Measurements from ENCODE around the gene GHR.
"Not testable (repeated sequence)": the region's sequence is repeated elsewhere in the genome, so short reads cannot be mapped to it uniquely, and the experiment has no call there.

The GHR gene

DNA sequence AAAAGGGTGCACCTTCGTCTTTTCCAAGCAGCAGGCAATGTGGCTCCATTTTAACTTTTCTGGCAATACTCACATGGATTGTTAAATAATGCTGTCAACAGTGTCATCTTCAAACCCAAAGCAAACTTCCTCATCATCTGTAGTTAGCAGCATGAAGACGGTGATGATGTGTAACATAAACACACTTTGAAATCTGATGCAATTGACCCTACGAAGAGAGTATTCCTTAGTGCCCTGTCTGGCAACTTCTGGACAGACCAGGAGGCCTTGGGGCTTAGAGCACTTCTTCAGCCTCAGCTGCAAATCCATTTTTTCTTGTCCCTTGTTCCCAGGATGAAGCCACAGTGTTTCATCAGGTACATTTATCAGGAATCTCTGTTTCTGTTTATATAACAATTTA lies 149.1 kb downstream of the GHR start:
- DNase-seq, result no peak

DNA sequence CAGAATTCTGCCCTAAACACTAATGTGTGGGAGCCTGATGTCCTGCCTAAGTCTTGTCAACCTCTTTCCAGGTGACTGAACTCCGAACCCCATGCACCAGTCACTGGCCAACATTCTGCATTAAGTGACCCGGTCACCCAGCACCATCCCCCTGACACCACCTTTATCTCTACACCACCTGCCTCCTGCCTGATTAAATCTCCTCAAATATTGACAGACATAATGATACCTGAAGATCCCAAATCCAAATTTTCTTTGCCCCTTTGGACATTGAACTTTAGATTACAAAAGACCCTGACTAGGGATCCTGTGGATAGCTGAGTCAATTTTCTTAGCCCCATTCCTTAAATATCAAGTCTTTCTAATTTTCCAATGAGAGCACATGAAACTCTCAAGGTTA lies 150.1 kb downstream of the GHR start:
- no peak for DNase-seq

DNA sequence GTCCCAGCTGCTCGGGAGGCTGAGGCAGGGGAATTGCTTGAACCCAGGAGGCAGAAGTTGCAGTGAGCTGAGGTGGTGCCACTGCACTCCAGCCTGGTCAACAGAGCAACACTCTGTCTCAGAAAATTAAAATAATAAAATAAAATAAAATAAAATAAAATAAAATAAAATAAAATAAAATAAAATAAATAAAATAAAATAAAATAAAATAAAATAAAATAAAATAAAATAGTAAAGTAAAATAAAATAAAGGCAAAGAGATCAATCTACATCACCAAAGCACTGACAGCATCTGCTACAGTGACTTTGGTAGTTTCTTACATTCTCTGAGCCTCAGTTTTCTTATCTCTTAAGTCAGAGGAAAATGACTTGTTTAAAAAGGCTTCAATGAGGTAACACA lies 152.7 kb downstream of the GHR start:
- DNase-seq, result not testable (repeated sequence)

DNA sequence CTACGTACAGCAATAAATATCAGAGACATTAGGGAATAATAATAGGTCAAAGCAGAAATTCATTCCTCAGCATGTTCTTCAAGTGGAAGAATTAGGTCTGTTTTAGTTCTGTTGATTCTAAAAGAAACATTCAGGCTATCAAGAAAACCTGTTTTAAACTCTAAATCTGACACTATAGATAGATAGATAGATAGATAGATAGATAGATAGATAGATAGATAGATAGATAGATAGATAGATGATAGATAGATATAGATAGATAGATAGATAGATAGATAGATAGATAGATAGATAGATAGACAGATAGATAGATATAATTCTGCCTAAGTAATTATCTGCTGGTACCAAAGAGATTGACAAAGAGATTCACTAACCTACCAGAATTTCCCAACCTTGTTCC lies 155.7 kb downstream of the GHR start:
- not testable (repeated sequence) for DNase-seq

DNA sequence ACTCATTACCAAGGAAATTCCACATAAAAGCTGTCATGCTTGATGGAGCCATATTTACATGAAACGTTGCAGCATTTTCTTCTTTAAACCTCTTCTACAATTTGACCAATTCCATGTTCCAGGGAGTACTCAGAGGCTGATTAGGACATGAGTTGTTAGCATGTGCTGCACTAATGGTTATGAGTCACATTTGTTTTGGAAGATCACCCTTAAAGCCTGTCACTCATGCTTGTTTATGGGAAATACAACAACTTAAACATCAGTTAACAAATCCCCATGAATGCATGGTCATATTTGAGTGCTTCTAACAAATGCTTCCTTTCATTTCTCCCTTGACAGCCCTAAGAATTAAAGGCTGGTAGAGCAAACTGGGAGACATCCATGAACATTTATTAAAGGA lies 156.1 kb downstream of the GHR start:
- DNase-seq, result no peak

DNA sequence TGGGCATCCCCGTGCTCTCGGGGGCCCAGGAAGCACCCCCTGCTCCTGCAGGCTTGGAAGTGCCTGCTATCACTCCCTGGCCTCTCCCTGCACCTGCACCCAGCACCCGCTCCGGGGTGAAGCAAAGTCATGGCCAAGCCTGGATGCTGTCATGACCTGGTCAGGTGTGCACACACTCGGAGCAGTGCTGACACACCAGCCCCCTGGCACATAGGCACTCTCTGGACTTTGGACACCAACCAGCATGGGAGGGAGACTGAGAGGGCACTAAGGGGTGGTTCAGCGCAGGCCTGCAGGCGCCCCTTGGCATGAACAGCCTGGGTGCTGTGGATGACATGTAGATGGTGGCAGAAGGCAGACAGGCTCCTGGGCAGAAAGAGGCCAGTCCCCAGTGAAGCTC lies 158.6 kb downstream of the GHR start:
- no peak for DNase-seq

DNA sequence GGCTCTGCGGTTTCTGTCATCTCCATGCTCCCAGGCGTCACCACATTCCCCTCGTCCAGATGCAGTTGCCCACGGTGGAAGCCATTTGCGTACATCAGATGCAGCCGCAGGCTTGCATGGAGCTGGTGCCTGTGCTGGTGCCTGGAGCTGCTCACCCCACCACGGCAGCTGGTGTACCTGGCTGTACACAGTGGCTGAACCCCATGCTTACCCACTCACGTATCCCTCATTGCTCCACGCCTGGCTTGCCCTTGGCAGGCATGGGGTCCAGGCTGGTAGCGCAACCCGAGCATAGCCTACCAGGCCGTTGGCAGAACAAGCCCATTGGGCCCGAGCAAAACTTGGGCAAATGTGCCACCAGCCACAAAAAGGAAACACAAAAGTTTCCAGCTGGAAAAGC lies 159.5 kb downstream of the GHR start:
- DNase-seq, result no peak

DNA sequence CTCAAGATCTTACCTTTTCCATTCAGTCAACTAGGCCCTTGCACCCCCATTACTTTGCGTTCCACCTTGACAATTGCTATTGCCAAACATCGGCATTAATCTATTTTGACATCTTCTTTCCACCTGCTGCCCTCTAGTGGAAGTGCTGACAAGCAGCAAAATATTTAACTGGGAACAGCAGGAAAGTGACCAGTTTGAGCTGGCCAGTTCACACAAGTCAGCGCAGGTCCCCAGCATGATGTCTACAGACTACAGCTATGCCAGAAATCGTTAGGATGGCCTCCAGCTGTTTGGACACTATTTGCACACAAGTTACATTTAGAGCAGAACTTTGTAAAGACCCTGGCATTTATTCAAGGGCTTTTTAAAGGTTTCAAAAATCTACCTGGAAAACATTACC lies 160.1 kb downstream of the GHR start:
- no peak for DNase-seq

DNA sequence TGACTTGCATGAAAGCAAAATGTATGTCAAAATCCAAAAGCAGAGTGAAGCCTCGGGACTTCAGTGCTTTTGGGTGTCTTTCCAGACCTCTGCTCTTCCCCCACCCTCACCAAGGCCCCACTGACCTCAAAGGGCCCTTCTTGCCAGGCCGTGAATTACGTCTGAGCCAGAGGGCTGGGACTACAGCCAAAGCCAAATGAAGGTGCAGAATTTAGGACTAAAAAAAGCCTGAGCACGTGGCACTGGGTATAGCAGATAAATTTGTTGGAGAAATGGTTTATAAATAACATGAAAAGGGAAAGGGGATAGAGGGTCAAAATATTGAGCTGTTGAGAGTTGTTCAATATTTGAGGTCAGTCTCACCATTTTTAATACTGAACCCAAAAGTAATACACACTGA lies 163.4 kb downstream of the GHR start:
- DNase-seq, result no peak

DNA sequence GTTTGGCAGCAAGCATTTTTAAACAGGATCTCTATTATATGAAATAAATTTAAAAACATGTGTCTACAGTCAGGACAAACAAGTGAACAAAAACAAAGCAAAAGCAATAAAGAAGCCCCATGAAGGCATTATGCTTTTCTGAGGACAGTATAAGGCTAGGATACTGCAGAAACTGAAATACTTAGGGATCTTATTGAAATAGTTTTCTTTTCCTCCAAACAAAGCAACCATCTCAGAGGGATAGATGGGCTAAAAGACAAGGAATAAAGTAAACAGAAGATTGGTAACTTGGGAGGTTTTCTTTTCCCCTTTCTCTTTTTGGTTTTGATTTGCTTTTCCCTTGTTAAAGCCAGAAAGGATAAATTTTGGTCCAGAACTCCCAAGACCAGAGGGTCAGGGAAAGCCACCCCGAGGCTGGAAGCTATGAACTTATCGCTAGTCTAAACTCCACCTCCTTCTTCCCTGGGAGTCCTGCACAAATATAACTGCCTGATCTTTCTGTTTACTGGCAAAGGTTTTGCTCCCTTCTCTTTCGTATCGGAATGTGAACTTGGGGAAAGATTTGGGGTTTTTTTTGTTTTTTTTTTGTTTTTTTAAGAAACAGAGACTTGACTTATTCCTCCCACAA lies 164.0 kb downstream of the GHR start:
- DNase-seq, result no peak

DNA sequence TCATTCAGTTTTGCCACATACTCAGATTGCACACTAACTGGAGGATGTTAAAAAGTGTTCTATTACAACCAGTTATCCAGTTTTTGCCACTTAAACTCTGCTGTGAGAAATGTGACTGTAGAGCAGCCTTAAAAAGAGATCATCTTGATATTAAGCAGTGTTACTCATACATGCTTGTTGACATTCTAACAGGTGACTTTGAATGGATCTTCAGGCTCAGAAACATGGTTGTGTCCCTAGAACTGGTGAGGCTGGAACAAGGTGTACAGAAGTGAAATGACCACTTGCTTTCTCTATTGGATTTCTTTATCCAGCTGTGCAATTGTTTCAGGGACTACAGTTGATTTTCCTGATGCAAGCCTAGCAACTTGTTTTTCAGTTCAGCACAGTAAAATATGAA lies 167.3 kb downstream of the GHR start:
- no peak for DNase-seq

DNA sequence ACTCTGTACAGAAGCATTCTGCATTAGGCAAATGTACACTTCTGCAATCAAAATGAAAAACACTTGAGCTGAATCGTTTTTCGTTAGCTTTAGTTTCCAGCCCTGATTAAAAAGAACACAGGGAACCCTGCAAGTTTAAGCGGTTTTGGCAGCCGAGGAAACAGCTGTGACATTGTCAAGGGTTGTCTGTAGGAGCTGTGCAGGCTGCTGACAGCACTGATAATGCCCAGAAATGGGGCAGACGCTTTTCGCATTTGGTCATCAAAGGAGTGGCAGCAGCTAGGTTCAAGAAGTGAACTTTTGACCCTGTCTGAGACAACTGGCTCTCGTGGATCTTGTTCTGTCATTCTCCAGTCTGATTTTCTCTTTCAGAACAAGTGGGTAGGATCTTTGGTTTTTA lies 167.8 kb downstream of the GHR start:
- no peak for DNase-seq

DNA sequence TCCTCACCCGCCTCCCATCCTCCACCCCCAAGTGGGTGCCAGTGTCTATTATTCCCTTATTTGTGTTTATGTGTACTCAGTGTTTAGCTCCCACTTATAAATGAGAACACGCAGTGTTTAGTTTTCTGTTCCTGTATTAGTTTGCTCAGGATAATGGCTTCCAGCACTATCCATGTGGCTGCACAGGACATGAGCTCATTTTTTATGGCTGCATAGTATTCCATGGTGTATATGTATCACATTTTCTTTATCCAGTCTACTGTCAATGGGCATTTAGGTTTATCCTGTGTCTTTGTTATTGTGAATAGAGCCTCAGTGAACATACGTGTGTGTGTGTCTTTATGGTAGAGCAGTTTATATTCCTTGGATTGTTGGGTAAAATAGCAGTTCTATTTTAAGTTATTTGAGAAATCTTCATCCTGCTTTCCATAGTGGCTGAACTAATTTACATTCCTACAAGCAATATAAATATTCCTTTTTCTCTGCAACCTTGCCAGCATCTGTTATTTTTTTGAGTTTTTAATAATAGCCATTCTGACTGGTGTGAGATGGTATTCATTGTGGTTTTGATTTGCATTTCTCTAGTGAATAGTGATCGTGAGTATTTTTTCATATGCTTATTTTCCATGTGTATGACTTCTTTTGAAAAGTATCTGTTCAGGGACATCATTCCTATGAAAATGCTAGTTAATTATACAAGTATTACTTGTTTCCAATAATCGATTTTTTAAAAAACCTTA lies 169.3 kb downstream of the GHR start:
- DNase-seq, result no peak

DNA sequence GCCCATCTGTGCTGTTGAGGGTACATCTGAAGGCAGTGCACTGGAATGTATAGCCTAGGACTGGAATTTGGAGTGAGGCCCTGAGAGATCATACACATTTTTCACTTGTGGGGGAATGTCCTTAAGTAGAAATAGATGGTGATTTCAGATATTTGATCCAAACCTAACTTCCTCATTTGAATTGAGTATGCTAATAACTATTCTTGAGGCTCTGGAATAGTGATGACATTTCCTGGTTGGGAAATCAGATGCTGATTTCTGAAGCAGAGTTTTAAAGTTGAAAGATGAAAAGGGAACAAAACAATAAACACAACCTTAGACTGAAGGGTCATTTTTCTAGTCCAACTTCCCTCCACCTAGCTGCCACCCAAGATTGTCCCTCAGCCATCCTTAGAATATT lies 170.4 kb downstream of the GHR start:
- no peak for DNase-seq

DNA sequence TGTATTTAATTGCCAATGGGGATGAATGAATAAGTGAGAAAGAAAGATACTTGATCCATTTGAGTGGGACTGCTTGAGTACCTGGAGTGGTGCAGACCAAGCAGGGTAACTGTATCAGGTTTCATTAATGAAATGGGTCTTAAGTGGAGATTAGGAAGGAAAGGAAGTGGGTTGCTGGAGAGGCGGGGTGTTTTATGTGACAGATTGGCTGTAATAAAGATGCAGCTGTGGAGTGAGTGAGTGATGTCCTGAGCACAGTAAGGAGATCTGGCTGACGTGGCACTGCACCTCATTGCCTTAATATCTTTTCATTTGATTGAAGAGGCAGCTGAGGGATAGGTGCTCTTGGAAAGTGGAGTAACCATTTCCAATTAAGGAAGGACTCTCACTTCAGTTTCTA lies 172.4 kb downstream of the GHR start:
- DNase-seq, result no peak

DNA sequence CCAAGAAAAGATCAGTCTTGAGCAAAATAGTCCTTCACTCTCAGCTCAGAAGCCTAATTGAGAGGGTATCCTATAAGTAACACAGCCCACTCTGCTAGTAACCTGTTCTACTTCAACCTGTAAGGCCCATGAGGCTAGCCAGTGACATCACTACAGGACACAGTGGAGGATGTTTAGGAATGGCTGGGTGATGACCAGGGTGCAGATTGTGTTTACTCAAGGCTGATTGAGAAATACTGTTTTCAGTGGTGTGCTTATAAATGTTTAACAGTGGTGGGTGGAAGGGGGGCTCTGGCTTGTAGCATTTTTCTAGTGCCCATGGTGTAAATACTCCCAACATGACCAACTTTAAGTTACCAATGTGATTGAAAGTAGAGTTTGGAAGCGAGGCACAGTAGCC lies 173.6 kb downstream of the GHR start:
- DNase-seq, result no peak

DNA sequence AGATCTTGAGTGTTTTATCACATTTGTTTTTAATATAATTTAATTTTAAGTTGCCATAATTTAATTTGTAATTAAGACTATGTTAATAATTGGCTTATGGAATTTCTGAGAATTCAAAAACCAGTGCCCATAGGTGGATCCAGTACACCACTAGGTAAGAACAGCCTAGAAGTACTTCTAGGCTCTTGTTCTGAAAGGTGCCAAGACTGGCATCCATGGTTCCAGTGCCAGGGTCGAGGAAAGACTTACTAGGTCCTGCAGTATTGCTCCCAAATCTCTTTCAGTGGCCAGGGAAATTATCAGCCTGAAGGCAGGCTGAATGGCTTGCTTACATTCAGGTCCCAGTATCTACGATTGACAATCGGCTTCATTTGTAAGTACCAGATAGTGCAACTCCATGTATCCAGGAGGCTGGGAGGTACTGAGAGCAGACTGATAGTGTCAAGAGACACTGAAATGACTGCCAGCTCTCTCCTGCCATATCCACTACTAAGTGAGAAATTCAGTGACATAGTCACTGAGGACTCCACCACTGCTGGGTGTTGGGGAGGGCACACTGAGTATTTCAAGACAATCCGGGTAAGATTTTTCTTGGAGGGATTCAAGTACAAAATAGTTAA lies 174.2 kb downstream of the GHR start:
- DNase-seq, result no peak

DNA sequence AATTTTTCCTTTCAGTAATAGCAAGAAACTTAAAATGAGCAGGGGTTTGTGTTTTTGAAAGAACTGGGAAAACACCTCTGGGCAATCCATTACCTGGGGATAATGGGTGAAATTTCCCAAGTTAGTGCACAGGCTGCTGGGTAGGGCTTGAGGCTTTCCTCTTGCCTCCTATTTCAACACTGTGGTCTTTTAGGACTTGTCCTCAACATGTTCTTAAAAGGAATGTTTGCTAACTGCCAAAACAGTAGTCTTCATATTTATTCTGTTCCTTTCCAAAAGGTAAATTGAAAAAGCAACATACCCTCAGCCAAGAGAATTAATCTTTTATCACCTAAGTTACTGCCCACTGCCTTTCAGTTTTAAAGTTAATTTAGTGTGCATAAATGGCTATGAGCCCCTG lies 175.1 kb downstream of the GHR start:
- DNase-seq, result no peak

DNA sequence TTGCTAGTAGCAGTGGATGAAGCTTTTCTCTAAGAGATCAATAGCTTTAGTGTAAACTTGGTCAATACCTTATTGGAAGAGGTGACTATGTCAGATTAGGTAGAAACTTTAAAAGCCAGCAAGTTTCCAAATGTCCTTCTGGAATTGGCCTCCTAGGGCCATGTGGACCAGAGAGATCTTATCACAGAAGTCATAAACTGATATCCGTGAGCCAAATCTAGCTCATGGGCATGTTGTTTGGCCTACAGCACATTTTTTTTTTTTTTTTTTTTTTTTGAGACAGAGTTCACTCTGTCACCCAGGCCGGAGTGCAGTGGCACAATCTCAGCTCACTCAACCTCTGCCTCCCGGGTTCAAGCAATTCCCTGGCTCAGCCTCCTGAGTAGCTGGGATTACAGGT lies 175.9 kb downstream of the GHR start:
- DNase-seq, result no peak

DNA sequence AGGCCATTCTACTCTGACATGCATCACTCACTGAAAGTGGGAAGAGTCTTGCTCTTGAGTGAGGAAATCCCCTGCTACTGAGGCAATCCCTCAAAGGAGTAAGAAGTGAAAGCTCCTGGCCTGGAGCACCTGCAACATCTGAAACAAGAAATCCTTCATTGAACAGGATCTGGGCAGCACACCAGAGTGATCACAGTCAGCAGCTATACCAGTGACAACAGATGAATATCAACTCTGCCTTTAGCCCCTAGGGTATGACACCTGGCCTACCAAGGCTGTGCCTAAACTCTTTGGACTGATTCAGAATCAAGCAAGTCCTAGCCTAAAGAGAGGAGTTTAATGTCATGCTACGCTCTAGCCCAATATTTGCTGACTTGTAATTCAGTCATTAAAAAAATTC lies 177.2 kb downstream of the GHR start:
- no peak for DNase-seq

DNA sequence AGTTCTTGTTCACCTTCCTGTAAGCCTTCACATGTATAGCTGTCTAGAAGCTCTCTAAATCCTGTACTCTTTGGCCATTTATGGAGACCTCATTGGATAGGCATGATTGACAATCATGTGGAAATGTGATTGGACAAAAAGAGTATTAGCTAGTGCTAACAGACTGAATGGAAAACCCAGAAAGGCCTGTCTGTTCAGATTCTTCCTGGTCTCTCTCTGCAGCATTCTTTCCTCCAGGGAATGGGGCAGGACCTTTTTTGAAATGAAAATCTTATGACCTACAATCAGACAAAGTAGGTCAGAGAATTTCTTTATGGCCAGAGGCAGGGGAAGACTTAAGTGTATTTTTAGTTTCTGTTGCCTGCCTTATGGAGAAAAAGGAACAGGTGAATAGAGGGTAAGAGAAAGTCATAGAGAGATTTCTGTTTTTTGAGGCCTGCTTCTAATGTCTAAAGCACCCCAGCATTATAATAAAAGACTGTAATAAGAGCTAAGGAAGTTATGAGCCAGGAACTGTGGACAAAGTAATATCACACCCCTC lies 181.0 kb downstream of the GHR start:
- DNase-seq, result no peak

DNA sequence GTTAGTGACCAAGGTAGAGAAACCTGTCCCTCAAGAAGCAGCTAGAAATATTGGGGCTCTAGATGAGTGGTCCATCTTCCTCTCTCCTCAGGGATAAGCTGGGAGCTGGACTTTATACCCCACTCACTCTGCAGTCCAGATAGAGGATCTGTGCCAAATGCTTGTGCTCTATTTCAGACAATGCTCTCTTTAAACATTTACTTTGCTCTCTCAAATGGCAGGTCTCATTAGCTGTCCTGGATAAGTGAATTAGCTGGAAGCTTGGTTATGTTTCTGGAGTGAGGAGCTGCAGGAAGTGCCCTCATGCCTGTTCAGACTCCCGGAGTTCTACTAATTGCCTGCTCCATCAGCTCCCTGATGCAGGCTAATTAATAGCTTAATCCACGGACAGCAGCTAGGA lies 182.3 kb downstream of the GHR start:
- DNase-seq, result no peak

DNA sequence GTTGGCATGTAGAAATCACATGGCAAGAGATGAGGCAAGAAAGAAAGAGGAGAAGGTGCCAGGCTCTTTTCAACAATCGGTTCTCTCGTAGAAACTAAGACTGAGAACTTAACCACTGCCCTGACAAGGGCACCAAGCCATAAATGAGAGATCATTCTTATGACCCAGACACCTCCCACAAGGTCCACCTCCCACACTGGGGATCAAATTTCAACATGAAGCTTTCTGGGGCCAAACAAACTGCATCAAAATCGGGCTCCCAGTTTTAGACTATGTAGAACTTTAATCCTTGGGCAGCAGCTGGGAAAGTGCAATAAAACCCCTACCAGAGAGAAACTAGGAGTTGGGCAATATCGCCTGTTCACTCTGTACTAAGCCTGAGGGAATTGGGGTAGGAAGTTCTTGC lies 183.2 kb downstream of the GHR start:
- no peak for DNase-seq

DNA sequence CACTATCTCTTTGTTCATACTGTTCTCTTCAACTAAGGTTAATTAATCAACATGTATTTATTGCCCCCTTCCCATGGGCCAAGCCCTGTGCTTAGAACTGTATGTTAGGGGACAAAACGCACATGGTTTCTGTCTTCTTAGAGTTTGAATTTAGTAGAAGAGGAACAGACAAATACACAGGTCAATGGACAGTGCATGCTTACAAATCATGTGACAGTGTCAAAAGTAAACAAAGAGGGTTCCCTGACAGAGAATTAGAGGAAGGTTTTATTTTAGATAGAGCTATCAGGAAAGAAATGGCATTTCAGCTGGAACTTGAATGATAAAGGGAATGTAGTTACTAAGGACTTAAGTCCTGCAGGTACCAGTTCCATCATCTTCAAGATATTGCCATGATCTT lies 188.2 kb downstream of the GHR start:
- no peak for DNase-seq
